Measurements from ENCODE around the gene ZNF860. TPM values are rescaled to one million over a fixed set of nuclear protein-coding genes. Genes with fewer than 3 reads are reported as not detected.

Gene ZNF860
- polyA plus RNA-seq, 1 of the 3 experiments (the other 2 are of a cell fraction): not detected

DNA sequence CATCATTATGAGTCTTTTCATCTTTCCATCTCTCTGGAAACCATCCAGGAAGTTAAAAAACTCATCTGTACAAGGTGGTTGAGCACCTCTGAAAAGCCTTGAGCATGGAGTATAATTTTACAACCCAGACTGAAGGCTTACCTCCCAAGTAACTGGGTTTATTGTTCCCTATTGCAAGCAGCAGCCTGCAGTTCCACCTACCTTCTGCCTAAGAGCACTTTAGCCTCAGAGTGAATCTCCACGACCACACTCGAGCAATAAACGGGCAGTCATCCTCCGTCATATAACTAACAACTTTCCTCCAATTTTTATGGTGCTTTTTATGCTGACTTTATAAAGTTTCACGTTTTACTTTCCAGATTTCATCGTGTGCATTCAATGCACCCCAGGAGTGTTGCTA is 33.3 kb upstream of the ZNF860 start:
- H4K20me1 ChIP-seq (ENCODE audit: insufficient read depth): no peaks in the 10 kb centered on the region
- WGBS (ENCODE audit: low lambda C conversion rate): 50% methylated on average over 6 of the region's 6 CpGs

GRCh38 chr3:31952205-31952604 is 29.3 kb upstream of the ZNF860 start:
- H3K4me2 ChIP-seq: no peak overlapping the region
- POLR2A ChIA-PET: no interaction called here

More for the DNA sequence above, 33.3 kb upstream of the ZNF860 start:
- TF ChIP-seq SMC3 (IDR thresholded peaks at IDR 0.05; ENCODE audit: low read depth, low read length): no peak
- DNase-seq: no peak
- ChIA-PET CTCF (no interaction called here), POLR2A (no interaction called here)
- Histone ChIP-seq H3F3A (replicated peaks; ENCODE audit: insufficient read depth) (no peaks in the 10 kb centered on the region), H3K4me3 (ENCODE audit: low read depth in 2 of 2, low read length in 1 of 2) (no peak overlapping the region), H2AFZ (ENCODE audit: low read depth) (no peak overlapping the region), H3K27ac (ENCODE audit: low read depth in 2 of 2, low read length in 1 of 2) (no peak overlapping the region), H3K9me2 (no peaks in the 10 kb centered on the region), H3K9me3 (no peaks in the 10 kb centered on the region), H3K79me2 (ENCODE audit: insufficient read depth) (no peaks in the 10 kb centered on the region), H3K9ac (no peak overlapping the region), H3K27me3 (ENCODE audit: insufficient read depth) (no peaks in the 10 kb centered on the region), H3K4me1 (ENCODE audit: control insufficient read depth in 1 of 2, insufficient read depth in 2 of 2, low read depth in 1 of 2, low read length in 1 of 2) (no peaks in the 10 kb centered on the region), H3K4me2 (no peak overlapping the region), H3K36me3 (replicated peaks in 1 of 2; ENCODE audit: control insufficient read depth in 1 of 2, insufficient read depth in 2 of 2, low read length in 1 of 2) (no peaks in the 10 kb centered on the region)

More at GRCh38 chr3:31952205-31952604, 29.3 kb upstream of the ZNF860 start:
- Histone ChIP-seq H2AFZ (ENCODE audit: low read depth) (no peak overlapping the region), H3K27ac (ENCODE audit: low read depth in 2 of 2, low read length in 1 of 2) (no peak overlapping the region), H3K36me3 (replicated peaks in 1 of 2; ENCODE audit: control insufficient read depth in 1 of 2, insufficient read depth in 2 of 2, low read length in 1 of 2) (no peaks in the 10 kb centered on the region), H3K27me3 (ENCODE audit: insufficient read depth) (no peaks in the 10 kb centered on the region), H3K9ac (no peak overlapping the region), H3K4me3 (ENCODE audit: low read depth in 2 of 2, low read length in 1 of 2) (no peak overlapping the region), H3K9me3 (no peaks in the 10 kb centered on the region), H3K9me2 (no peaks in the 10 kb centered on the region), H3F3A (replicated peaks; ENCODE audit: insufficient read depth) (no peaks in the 10 kb centered on the region), H4K20me1 (ENCODE audit: insufficient read depth) (no peaks in the 10 kb centered on the region), H3K79me2 (ENCODE audit: insufficient read depth) (no peaks in the 10 kb centered on the region), H3K4me1 (ENCODE audit: control insufficient read depth in 1 of 2, insufficient read depth in 2 of 2, low read depth in 1 of 2, low read length in 1 of 2) (no peaks in the 10 kb centered on the region)
- 77% methylated on average over 4 of the region's 4 CpGs for WGBS (ENCODE audit: low lambda C conversion rate)
- CTCF ChIA-PET: no interaction called here
- TF ChIP-seq RFX5 (IDR thresholded peaks at IDR 0.05; ENCODE audit: low read length): no peak
- TF ChIP-seq TCF12 (IDR thresholded peaks at IDR 0.05): no peak
- no peak for TF ChIP-seq RAD21 (IDR thresholded peaks at IDR 0.05; ENCODE audit: low read length)
- no peak for TF ChIP-seq TEAD4 (IDR thresholded peaks at IDR 0.05; ENCODE audit: borderline replicate concordance, insufficient read depth)
- no peak for TF ChIP-seq NFIC (IDR thresholded peaks at IDR 0.05; ENCODE audit: borderline replicate concordance)
- no peak for TF ChIP-seq FOXM1 (IDR thresholded peaks at IDR 0.05; ENCODE audit: low read depth)
- TF ChIP-seq, protein P1, sequence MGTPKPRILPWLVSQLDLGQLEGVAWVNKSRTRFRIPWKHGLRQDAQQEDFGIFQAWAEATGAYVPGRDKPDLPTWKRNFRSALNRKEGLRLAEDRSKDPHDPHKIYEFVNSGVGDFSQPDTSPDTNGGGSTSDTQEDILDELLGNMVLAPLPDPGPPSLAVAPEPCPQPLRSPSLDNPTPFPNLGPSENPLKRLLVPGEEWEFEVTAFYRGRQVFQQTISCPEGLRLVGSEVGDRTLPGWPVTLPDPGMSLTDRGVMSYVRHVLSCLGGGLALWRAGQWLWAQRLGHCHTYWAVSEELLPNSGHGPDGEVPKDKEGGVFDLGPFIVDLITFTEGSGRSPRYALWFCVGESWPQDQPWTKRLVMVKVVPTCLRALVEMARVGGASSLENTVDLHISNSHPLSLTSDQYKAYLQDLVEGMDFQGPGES (IDR thresholded peaks at IDR 0.05; ENCODE audit: low read depth, low read length): no peak
- TF ChIP-seq, protein P2, sequence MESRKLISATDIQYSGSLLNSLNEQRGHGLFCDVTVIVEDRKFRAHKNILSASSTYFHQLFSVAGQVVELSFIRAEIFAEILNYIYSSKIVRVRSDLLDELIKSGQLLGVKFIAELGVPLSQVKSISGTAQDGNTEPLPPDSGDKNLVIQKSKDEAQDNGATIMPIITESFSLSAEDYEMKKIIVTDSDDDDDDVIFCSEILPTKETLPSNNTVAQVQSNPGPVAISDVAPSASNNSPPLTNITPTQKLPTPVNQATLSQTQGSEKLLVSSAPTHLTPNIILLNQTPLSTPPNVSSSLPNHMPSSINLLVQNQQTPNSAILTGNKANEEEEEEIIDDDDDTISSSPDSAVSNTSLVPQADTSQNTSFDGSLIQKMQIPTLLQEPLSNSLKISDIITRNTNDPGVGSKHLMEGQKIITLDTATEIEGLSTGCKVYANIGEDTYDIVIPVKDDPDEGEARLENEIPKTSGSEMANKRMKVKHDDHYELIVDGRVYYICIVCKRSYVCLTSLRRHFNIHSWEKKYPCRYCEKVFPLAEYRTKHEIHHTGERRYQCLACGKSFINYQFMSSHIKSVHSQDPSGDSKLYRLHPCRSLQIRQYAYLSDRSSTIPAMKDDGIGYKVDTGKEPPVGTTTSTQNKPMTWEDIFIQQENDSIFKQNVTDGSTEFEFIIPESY (IDR thresholded peaks at IDR 0.05; ENCODE audit: borderline replicate concordance, low read depth): no peak
- no peak for TF ChIP-seq USF1 (IDR thresholded peaks at IDR 0.05; ENCODE audit: borderline replicate concordance, low read depth)
- no peak for DNase-seq
